Testis (tissue), 2 donors: Measurements from ENCODE around the gene BAHCC1.

Experiments used
- CTCF ChIP-seq, 3 experiments: fragments of 450-650 bp in 2 of 3; fragments of 200-600 bp in 1 of 3; sonication (generic) in 1 of 3; IDR thresholded peaks; one replicate each; pipeline ENCODE4 v1.5.1; 2016 to 2019; ENCODE audit warnings: antibody characterized with exemption in 3 of 3, mild to moderate bottlenecking in 2 of 3, moderate library complexity in 1 of 3
- POLR2A ChIP-seq: fragments of 450-650 bp; IDR thresholded peaks from one replicate; pipeline ENCODE4 v1.6.1; 2017; ENCODE audit warnings: antibody characterized with exemption, mild to moderate bottlenecking, moderate library complexity

GRCh38 chr17:81408049-81408448 lies 12.8 kb downstream of the BAHCC1 start:
- TF ChIP-seq POLR2A (no peak), CTCF (IDR thresholded peaks at IDR 0.05) (no peak)
